Liver (tissue), 3 donors: ENCODE measurements around the gene HIVEP3.

ENCODE experiments used
- CTCF ChIP-seq: fragments of 150-350 bp; IDR thresholded peaks from 2 replicates; pipeline ENCODE4 v1.5.1; 2017; ENCODE audit warnings: improper control_type of control experiment, low read depth, low read length; ENCODE audit not compliant: missing input control
- EGR1 ChIP-seq, 2 donors: IDR thresholded peaks; 2 replicates each; pipeline ENCODE4 v1.6.1; 2016 to 2018; ENCODE audit warnings: antibody characterized with exemption in 2 of 2, low read depth in 2 of 2
- GABPA ChIP-seq, 2 donors: IDR thresholded peaks in 1 of 2; conservative IDR thresholded peaks in 1 of 2; 2 replicates each; pipeline ENCODE4 v1.6.1; 2016; ENCODE audit warnings: antibody characterized with exemption in 2 of 2, mild to moderate bottlenecking in 1 of 2, moderate library complexity in 1 of 2
- JUND ChIP-seq, 2 donors: IDR thresholded peaks; 2 replicates each; pipeline ENCODE4 v1.6.1; 2016; ENCODE audit warnings: antibody characterized with exemption in 2 of 2
- REST ChIP-seq: IDR thresholded peaks from 2 replicates; pipeline ENCODE4 v1.6.1; 2016; ENCODE audit warnings: antibody characterized with exemption, mild to moderate bottlenecking
- TAF1 ChIP-seq: conservative IDR thresholded peaks from 2 replicates; pipeline ENCODE4 v1.6.1; 2016; ENCODE audit warnings: antibody characterized with exemption, mild to moderate bottlenecking
- TF ChIP-seq, protein P1 (sequence below): IDR thresholded peaks from 2 replicates; pipeline ENCODE4 v1.6.1; 2016; ENCODE audit warnings: antibody characterized with exemption
- TF ChIP-seq, protein P2 (sequence below): IDR thresholded peaks from 2 replicates; pipeline ENCODE4 v1.6.1; 2016; ENCODE audit warnings: antibody characterized with exemption
- donor health status: healthy.
- donor health status: healthy.

GRCh38 chr1:41640756-41641474 is 277.8 kb downstream of the HIVEP3 start:
- no peak for TF ChIP-seq REST
- TF ChIP-seq JUND (IDR thresholded peaks at IDR 0.05) = no peak
- no peak for TF ChIP-seq CTCF
- no peak for TF ChIP-seq GABPA (IDR thresholded peaks at IDR 0.05 in 1 of 2, conservative IDR thresholded peaks at IDR 0.05 in 1 of 2)
- no peak for TF ChIP-seq EGR1 (IDR thresholded peaks at IDR 0.05; ENCODE audit: low read depth in 2 of 2)
- TF ChIP-seq TAF1 = no peak
- TF ChIP-seq, protein P1, sequence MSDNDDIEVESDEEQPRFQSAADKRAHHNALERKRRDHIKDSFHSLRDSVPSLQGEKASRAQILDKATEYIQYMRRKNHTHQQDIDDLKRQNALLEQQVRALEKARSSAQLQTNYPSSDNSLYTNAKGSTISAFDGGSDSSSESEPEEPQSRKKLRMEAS = no peak
- TF ChIP-seq, protein P2, sequence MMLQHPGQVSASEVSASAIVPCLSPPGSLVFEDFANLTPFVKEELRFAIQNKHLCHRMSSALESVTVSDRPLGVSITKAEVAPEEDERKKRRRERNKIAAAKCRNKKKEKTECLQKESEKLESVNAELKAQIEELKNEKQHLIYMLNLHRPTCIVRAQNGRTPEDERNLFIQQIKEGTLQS = no peak
